ENCODE measurements around the gene ZMYND19.

Gene ZMYND19

GRCh38 chr9:137582286-137582860 lies 7.9 kb downstream of the ZMYND19 start:
- TF ChIP-seq ZNF561 (tag by site-specific recombination; IDR thresholded peaks at IDR 0.05; ENCODE audit: borderline replicate concordance) (0 out of 2 replicates have a peak, but pooled peaks have one; percentile 37), ZSCAN18 (tag by site-specific recombination; IDR thresholded peaks at IDR 0.05) (no peak), SCRT2 (tag by site-specific recombination; IDR thresholded peaks at IDR 0.05) (peak; percentile 69), ZNF350 (tag by site-specific recombination; IDR thresholded peaks at IDR 0.05) (no peak), ZNF654 (tag by site-specific recombination; IDR thresholded peaks at IDR 0.05; ENCODE audit: low read depth) (peak; percentile 83), MZF1 (tag by site-specific recombination; IDR thresholded peaks at IDR 0.05; ENCODE audit: borderline replicate concordance) (no peak), CTCF (tag by site-specific recombination; IDR thresholded peaks at IDR 0.05) (peak; percentile 28; the same call in 1 of the 2 replicates), TSHZ1 (tag by site-specific recombination; IDR thresholded peaks at IDR 0.05; ENCODE audit: borderline replicate concordance) (no peak), ZNF146 (tag by site-specific recombination; IDR thresholded peaks at IDR 0.05) (no peak), YY1 (tag by site-specific recombination; IDR thresholded peaks at IDR 0.05) (no peak), PBX3 (CRISPR knock-in tag; IDR thresholded peaks at IDR 0.05) (no peak)
- POLR2A ChIA-PET = interaction anchor here (1.3 to 5.7 kb wide), 4 partner anchors 9 to 37 kb away, joined by 3 to 28 read pairs (median 17); partner anchors contain the start of genes ARRDC1, EHMT1 and ZMYND19
- H3K9me3 ChIP-seq (ENCODE audit: control insufficient read depth, insufficient read depth, low read depth, low read length) = no peaks in the 10 kb centered on the region
- CTCF ChIA-PET = interaction anchor here (0.7 to 2.2 kb wide), 15 partner anchors 8 to 484 kb away, joined by 3 to 16 read pairs (median 4); partner anchors contain the start of genes EHMT1 and ZMYND19
- H3K27ac ChIP-seq (ENCODE audit: extremely low read depth, low read depth, low read length) = no peak overlapping the region
- peaks cover 7 to 77% of the 10 kb centered on the region in 2 experiments; a peak in 2 of 3 replicates for H3K36me3 ChIP-seq (ENCODE audit: control insufficient read depth in 2 of 2, insufficient read depth in 1 of 2, low read length in 2 of 2)
- no peaks in the 10 kb centered on the region; the same call in 1 of the 2 replicates for H3K4me1 ChIP-seq (ENCODE audit: control insufficient read depth, insufficient read depth, low read length)
- no peak overlapping the region for H3K4me3 ChIP-seq (ENCODE audit: low read depth, low read length)

GRCh38 chr9:137581361-137582285 lies 8.7 kb downstream of the ZMYND19 start:
- ChIA-PET POLR2A (interaction anchor here (1.3 to 5.7 kb wide), 4 partner anchors 9 to 37 kb away, joined by 3 to 28 read pairs (median 17); partner anchors contain the start of genes ARRDC1, EHMT1 and ZMYND19), CTCF (interaction anchor here (0.5 to 2.2 kb wide), 20 partner anchors 8 to 534 kb away, joined by 3 to 16 read pairs (median 4); partner anchors contain the start of genes EHMT1 and ZMYND19)
- Histone ChIP-seq H3K4me3 (ENCODE audit: low read depth, low read length) (no peak overlapping the region), H3K27ac (ENCODE audit: extremely low read depth, low read depth, low read length) (no peak overlapping the region), H3K36me3 (ENCODE audit: control insufficient read depth in 2 of 2, insufficient read depth in 1 of 2, low read length in 2 of 2) (peaks cover 7 to 76% of the 10 kb centered on the region in 2 experiments; a peak in 2 of 3 replicates), H3K9me3 (ENCODE audit: control insufficient read depth, insufficient read depth, low read depth, low read length) (no peaks in the 10 kb centered on the region), H3K4me1 (ENCODE audit: control insufficient read depth, insufficient read depth, low read length) (no peaks in the 10 kb centered on the region; the same call in 1 of the 2 replicates)
- TF ChIP-seq ZBTB44 (tag by site-specific recombination; IDR thresholded peaks at IDR 0.05) (no peak), ZNF600 (tag by site-specific recombination; IDR thresholded peaks at IDR 0.05) (0 out of 2 replicates have a peak, but pooled peaks have one; percentile 29), ZNF394 (tag by site-specific recombination; IDR thresholded peaks at IDR 0.05; ENCODE audit: borderline replicate concordance) (no peak), ZNF544 (tag by site-specific recombination; IDR thresholded peaks at IDR 0.05) (no peak), ZNF266 (tag by site-specific recombination; IDR thresholded peaks at IDR 0.05; ENCODE audit: low read depth) (no peak), ZNF692 (tag by site-specific recombination; IDR thresholded peaks at IDR 0.05) (peak; percentile 36; the same call in 1 of the 2 replicates), ZNF202 (tag by site-specific recombination; IDR thresholded peaks at IDR 0.05; ENCODE audit: borderline replicate concordance) (no peak)

Data from HEK293 (cell line).